HG03103 (cell line): ENCODE results near the gene TIMP2.
"Not testable (repeated sequence)": the region's sequence is repeated elsewhere in the genome, so short reads cannot be mapped to it uniquely, and the experiment has no call there.

Source experiments
- ATAC-seq: cut with Tn5 transposase; IDR thresholded peaks from one replicate; pipeline ENCODE4 v1.9.1; 2021; ENCODE audit warnings: low read depth; ENCODE audit not compliant: unreplicated experiment

The TIMP2 gene

DNA sequence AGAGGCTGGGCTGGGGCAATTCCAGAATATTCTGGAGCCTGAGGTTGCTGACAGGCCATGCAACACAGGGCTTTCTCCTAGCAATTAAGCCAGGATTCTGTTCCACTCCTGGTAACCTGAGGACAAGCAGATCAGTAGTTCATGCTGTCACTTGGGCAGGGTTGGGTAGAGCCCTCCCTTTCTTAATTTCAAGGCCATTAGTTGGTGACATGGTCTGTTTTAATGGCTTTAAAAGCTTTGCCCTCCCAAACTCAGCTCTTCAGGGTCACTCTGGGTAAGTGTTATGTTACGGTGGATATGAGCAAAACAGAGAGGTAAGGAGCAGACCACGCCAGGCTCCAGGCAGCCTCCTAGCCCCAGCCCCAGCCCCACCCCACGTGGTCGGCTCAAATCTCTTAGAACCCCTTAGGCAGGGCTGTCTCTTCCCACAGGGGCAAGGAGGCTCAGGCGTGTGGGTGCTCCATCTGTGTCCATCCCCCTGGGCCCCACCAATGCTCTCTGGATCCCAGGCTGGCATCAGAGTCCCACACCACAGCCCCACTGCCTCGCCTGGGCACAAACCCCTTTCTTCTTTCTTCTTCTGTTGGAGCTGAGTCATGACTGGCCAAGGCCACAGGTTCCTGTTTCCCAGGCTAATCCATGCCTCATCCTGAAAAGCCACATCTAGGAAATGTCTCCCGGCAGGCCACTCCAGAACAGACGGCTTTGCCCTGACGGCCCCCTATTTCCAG, 49.7 kb downstream of the TIMP2 start:
- ATAC-seq: no peak

DNA sequence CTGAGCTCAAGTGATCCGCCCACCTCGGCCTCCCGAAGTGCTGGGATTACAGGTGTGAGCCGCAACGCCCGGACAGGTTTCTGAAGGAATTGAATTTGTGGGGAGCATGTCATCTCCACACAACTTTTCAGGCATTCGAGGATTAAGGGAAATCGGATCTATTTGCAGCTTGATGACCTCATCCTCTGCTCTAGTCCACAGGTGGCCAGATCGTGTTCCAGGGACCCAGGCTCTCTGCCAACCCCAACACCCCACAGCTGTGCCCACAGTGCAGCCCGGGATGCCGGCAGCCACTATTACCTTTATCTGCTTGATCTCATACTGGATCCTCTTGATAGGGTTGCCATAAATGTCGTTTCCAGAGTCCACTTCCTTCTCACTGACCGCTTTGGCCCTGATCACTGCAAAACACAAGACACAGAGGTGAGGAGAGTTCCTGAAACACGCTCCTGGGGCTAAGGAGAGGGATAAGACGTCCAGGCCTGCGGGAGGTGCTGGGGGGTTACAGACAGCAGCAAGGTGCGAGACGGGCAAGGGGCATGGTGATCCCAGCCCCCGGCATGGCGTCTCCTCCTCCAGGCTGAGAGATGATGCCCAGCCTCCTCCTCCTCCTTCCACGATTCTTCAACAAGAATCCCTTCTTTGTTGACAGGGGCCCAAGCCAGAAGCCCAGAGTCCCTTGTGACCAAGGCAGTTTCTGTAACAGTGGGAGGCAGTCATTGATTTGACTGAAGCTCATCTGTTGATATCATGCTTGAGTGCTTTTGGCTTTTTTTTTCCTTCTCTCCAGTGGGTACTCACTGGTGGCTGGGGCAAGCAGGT, 51.5 kb downstream of the TIMP2 start:
- no peak for ATAC-seq

DNA sequence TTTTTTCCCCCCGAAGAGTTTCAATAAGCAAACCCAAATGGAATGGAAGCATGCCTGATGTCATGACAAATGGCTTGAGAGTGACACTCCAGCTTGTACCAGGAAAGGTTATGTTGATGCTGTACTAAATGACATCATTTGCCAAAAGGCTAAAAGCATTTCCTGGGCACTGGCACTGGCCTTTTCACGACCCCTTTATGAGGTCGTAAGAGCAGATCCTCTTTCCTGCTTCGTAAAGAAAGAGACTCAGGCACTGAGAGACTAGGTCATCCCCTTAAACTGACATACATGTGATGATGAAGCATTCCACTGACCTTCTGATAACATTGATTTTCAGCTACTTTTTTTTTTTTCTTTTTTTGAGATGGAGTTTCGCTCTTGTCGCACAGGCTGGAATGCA, 52.7 kb downstream of the TIMP2 start:
- ATAC-seq: no peak

DNA sequence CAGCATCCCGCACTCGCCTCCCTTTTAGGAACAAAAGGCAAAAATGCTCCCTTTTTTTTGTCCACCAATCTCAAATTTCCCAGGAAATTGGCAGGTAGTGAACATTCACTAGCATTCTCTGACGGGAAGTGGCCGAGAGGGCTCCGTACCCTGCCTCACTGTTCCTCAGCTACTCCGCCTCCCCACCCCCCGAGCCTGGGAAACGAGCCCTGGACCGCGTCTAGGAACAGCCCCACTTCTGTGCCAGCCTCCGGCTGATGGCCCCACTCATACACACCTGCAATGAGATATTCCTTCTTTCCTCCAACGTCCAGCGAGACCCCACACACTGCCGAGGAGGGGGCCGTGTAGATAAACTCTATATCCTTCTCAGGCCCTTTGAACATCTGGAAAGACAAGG, 54.6 kb downstream of the TIMP2 start:
- no peak for ATAC-seq

DNA sequence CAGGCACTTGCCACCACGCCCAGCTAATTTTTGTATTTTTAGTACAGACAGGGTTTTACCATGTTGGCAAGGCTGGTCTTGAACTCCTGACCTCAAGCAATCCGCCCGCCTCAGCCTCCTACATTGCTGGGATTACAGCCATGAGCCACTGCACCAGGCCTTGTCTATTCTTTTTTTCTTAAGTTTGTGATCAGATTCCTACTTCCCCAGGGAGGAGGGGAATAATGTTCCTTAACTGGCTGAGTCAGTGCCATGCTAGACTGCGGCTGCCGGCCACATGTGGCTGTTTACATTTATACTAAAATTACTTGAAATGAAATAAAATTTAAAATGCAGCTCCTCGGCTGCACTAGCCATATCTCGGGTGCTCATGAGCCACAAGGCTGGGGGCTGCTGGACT, 56.8 kb downstream of the TIMP2 start:
- no peak for ATAC-seq

DNA sequence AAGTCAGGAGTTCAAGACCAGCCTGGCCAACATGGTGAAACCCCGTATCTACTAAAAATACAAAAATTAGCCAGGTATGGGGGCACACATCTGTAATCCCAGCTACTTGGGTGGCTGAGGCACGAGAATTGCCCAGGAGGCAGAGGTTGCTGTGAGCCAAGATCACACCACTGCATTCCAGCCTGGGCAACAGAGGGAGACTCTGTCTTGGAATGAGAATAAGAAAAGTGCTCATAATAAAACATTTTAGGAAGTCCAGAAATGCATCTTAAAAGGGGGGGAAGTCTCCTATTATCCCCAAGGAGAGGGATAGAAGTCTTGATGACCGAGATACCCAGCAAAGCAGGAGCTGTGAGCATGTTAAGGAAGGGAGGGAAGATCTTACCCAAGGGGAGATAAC, 58.1 kb downstream of the TIMP2 start:
- ATAC-seq: not testable (repeated sequence)

DNA sequence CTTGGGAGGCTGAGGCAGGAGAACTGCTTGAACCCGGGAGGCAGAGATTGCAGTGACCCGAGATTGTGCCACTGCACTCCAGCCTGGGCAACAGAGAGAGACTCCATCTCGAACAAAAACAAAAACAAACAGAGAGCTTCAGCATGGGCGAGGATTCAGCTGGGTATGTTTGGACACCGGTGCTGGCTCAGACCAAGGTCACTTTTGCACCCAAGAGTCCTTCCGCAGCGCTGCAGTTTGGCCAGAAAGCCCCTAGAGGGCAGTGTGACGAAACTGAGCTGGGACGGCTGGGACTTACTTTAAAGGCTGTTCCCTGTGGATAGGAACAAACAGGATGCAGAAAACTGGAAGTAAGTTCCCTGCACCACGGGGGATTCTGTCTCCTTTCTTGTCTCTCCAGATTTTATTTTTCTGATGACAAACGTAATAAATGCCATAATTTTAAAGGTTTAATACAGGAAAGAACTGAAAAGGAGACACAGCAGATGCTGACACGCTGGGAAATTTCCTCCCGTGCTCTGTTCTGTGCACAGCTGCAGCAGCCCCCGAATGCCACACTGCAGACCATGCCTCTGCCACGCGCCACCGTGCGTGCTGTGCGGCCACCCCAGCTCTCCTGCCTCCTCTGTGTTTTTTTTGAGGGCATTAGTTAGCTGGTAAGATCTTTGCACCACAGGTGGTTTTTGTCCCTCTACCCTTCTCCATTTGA, 59.4 kb downstream of the TIMP2 start:
- ATAC-seq: no peak

DNA sequence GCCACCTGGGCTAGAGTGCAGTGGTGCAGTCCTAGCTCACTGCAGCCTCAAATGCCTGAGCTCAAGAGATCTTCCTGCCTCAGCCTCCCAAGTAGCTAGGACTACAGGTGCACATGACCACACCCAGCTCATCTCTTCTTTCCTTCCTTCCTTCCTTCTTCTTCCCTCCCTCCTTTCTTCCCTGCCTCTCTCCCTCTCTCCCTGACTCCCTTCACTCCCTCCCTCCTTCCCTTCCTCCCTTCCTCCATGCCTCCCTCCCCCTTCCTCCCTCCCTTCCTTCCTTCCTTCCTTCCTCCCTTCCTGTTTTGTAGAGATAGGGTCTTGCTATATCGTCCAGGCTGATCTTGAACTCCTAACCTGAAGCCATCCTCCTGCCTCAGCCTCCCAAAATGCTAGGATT, 61.1 kb downstream of the TIMP2 start:
- ATAC-seq: no peak

DNA sequence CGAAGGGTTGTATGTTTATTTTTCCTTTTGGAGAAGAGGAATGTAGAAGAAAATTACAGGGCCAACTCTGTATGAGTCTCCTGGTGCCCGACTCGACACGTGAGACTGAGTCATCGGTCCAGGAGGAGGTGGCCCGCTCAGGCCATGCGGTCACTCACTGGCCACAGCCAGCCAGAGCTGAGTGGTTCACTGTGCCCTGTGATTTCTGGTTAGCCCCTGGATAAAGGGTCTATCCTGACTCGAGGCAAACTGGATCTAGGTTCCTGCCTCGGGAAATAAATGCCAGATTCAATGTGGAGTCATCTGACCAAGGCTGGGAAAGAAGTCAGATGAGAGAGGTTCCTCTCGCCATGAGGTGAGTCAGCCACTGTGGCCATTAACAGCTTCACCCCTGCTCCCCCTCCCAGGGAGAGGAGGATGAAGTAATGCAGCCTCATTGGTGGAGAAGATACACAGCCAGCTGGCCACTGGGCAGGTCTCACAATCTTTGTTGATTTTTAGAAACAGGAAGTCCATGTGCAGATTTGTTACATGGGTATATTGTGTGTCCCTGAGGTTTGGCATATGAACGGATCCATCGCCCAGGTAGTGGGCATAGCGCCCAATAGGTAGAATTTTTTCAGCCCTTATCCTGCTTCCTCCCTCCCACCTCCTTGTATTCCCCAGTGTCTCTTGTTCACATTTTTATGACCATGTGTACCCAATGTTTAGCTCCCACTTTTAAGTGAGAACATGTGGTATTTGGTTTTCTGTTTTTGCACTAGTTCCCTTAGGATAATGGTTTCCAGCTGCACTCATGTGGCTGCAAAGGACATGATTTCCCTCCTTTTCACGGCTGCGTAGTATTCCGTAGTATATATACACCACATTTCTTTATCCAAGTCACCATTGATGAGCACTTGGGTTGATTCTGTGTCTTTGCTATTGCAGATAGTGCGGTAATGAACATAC, 62.8 kb downstream of the TIMP2 start:
- ATAC-seq: no peak

- ATAC-seq: no peak
Observed at GRCh38 chr17:78861229-78861628, 64.0 kb downstream of the TIMP2 start.

DNA sequence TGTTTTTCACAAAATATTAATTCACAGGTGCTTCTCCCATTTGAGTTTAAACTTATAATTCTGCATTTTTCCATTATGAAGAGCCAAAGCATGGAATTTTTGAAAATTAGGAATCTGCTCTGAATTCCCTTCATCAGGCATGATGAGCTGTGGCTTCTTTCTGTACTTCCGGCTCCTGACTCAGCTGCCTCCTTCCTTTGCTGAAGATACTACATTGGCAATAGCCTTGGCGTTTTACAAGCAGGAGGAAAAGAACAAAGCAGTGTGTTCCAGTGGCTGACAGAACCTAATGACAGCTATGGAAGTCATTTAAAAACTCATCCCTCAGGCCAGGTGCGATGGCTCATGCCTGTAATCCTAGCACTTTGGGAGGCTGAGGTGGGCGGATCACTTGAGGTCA, 66.1 kb downstream of the TIMP2 start:
- no peak for ATAC-seq

DNA sequence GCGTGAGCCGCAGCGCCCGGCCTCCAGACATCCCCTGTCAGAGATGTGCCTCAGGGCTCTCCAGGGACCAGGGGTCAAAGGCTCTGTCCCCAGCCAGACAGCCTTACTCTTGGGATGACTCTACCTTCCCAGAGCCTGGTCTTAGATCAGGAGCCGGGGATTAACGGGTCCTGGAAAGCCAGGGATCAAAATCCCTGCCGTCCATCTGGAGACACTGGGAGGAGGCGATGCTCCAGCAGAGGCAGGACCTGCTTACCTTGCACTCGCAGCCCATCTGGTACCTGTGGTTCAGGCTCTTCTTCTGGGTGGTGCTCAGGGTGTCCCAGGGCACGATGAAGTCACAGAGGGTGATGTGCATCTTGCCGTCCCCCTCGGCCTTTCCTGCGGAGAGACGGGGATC, 67.9 kb downstream of the TIMP2 start:
- ATAC-seq: no peak

GRCh38 chr17:78855561-78856165, 69.5 kb downstream of the TIMP2 start:
- ATAC-seq: no peak

GRCh38 chr17:78854508-78854907, 70.7 kb downstream of the TIMP2 start:
- no peak for ATAC-seq

DNA sequence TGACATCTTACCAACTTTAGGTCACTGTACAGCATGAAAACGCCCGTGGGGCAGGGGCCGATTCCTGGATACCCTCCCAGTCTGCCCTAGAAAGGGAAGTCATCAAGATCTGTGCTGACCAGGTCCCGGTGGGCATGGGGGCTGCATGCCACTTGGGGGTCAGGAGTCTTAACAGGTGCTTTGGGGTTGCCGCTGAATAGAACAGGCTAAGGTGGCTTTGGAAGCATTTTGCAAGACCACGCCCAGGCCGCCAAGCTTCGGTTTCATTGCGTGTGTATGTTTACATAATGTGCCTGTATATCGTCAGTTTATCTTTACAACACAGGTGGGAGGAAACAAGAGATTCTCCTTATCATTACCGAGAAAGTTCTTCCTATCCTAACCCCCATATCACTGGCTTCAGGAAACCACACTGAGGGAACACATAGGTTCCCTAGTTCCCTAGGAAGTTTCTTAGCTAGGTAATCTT, 71.2 kb downstream of the TIMP2 start:
- no peak for ATAC-seq

GRCh38 chr17:78852709-78853121, 72.5 kb downstream of the TIMP2 start:
- no peak for ATAC-seq

DNA sequence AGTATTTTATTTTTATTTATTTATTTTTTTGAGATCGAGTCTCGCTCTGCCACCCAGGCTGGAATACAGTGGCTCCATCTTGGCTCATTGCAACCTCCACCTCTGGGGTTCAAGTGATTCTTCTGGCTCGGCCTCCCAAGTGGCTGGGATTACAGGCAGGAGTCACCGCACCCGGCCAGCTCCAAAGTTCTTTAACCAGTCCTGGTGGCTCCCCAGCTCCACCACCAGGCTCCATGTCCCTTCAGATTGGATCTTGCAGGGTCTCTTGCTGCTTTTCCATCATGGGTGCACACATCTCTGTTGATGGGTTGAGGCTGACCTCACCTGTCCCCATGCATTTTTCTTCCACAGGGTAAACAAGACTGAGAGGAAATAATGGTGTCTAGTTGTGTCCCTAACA, 76.2 kb downstream of the TIMP2 start:
- ATAC-seq: no peak

DNA sequence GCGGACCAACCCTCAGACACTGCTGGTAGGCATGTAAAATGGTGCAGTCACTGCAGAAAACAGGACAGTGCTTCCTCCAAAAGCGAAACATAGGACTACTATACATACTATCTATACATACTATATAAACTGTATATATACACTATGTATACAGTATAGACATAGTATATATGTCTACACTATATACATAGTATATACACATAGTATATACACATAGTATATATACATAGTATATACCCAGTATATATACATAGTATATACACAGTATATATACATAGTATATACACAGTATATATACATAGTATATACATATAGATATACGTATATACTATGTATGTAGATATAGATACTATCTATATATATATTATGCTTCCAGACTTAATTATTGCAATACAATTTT, 78.1 kb downstream of the TIMP2 start:
- ATAC-seq: no peak

DNA sequence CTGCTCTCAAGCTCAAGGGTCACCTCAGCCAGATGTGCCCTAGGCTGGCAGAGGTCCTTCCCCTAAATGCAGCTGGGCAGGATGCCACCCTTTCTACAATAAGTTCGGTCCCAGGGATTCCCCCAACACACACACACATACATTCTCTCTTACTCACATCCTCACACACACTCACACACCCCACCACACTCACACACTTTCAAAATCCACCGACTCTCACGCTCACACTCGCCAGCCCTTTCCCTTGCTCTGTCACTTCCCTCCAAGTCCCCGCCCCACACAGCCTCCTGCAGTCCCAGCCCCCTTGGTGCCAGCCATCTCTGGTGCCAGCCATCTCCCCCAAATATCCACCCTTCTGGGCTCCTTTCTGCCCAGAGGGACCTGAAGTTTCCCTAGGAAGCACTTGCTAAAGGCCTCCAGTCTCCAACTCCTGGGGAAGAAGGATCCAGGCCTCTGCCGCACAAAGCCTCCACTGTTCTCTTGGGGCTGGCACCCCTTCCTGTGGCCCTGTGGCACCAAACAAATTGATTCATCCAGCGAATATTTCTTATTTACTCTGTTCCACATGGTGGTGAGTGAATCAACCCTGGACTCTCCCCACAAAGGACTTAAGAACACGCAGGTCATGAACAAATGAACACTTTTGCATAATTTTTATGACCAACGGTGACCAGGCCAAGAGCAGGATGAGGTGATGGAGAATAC, 80.7 kb downstream of the TIMP2 start:
- no peak for ATAC-seq
